ENCODE measurements around the gene CSNK1D. TPM values are rescaled to one million over a fixed set of nuclear protein-coding genes. Genes with fewer than 3 reads are reported as not detected.
"Not testable (repeated sequence)": the region's sequence is repeated elsewhere in the genome, so short reads cannot be mapped to it uniquely, and the experiment has no call there.

CSNK1D gene
- total and polyA plus RNA-seq, 2 donors: 41.7 to 122 TPM

DNA sequence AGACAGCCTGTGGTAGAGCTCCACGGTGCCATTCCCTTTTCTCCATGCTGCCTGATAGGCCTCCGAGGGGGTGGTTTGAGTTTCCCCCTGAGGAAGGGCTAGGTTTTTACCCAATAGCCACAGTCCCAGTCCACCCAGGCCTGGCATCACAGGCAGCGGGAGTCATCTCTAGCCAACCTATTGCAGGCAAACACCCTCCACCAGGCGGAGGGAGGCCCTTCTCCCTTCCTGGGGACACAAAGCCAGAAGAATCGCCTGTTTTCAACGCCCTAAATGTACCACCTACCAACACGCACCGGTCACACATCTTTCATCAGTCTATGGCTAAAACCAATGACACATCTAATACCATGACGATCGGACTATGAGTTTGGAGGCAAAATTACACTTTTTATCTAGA, 7.4 kb downstream of the CSNK1D start:
- DNase-seq (ENCODE audit: extremely low spot score): no peak
- H3K4me1 ChIP-seq (ENCODE audit: insufficient read depth): no peaks in the 10 kb centered on the region
- 90% methylated on average over 10 of the region's 10 CpGs for WGBS
- no peaks in the 10 kb centered on the region for H3K36me3 ChIP-seq (ENCODE audit: insufficient read depth)
- H3K27ac ChIP-seq (ENCODE audit: low read depth): no peak overlapping the region
- H3K4me3 ChIP-seq (ENCODE audit: low read depth, low read length): no peak overlapping the region

DNA sequence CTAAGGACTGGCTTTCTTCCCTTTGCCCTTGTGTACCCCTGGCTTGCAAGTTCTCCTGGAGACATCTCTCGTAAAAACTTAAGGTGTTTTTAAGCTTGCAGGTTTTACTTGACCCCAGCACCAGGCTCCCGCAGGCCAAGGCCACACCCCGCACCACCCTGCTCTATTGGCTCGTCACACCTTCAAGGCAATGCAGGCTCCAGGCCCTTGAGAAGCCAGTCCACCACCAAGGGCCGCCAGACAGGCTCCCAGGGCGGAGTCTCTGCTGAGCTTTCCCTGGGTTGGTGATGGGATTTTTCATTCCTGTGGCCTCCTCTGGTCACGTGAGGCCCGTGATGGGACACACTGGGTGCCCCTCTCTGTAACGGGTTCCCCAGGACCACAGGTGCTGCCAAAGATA, 9.9 kb downstream of the CSNK1D start:
- H3K36me3 ChIP-seq (ENCODE audit: insufficient read depth): no peaks in the 10 kb centered on the region
- H3K4me3 ChIP-seq (ENCODE audit: low read depth, low read length): no peak overlapping the region
- 85% methylated on average over 9 of the region's 9 CpGs for WGBS
- DNase-seq (ENCODE audit: extremely low spot score): no peak
- no peaks in the 10 kb centered on the region for H3K4me1 ChIP-seq (ENCODE audit: insufficient read depth)
- no peak overlapping the region for H3K27ac ChIP-seq (ENCODE audit: low read depth)

DNA sequence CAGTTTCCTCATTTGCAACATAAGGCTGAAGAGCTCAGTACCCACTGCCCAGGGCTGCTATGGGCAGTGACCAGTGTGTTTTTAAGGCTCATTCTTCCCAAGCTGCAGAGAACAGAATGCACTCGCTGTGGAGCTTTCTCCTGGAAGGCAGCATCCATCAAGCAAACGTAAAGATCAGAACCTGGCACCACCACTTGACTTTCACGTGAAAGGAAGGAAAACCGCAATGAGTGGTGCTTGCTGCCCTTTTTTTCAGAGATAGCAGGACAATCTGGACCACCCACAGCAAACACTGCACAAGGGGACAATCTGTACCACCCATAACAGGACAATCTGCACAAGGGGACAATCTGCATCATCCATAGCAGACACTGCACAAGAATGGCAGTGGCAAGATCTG, 11.2 kb downstream of the CSNK1D start:
- no peak for DNase-seq (ENCODE audit: extremely low spot score)
- Histone ChIP-seq H3K27ac (ENCODE audit: low read depth) (no peak overlapping the region), H3K4me3 (ENCODE audit: low read depth, low read length) (no peak overlapping the region), H3K36me3 (ENCODE audit: insufficient read depth) (peaks cover 2% of the 10 kb centered on the region), H3K4me1 (ENCODE audit: insufficient read depth) (no peaks in the 10 kb centered on the region)
- WGBS: 67% methylated on average over 4 of the region's 4 CpGs

GRCh38 chr17:82259972-82260961, 13.2 kb downstream of the CSNK1D start:
- WGBS: 91% methylated on average over 8 of the region's 8 CpGs
- H3K4me3 ChIP-seq (ENCODE audit: low read depth, low read length); H3K36me3 ChIP-seq (ENCODE audit: insufficient read depth); H3K4me1 ChIP-seq (ENCODE audit: insufficient read depth); H3K27ac ChIP-seq (ENCODE audit: low read depth); DNase-seq (ENCODE audit: extremely low spot score): not testable (repeated sequence)

GRCh38 chr17:82258555-82258954, 14.9 kb downstream of the CSNK1D start:
- Histone ChIP-seq H3K36me3 (ENCODE audit: insufficient read depth) (peaks cover 2% of the 10 kb centered on the region), H3K27ac (ENCODE audit: low read depth) (no peak overlapping the region), H3K4me1 (ENCODE audit: insufficient read depth) (no peaks in the 10 kb centered on the region), H3K4me3 (ENCODE audit: low read depth, low read length) (no peak overlapping the region)
- 80% methylated on average over 5 of the region's 5 CpGs for whole genome bisulfite sequencing
- no peak for DNase-seq (ENCODE audit: extremely low spot score)

- DNase-seq (ENCODE audit: extremely low spot score): no peak
- Histone ChIP-seq H3K27ac (ENCODE audit: low read depth) (no peak overlapping the region), H3K4me1 (ENCODE audit: insufficient read depth) (no peaks in the 10 kb centered on the region), H3K36me3 (ENCODE audit: insufficient read depth) (peaks cover 2% of the 10 kb centered on the region), H3K4me3 (ENCODE audit: low read depth, low read length) (no peak overlapping the region)
- 72% methylated on average over 10 of the region's 10 CpGs for WGBS
These were observed 16.0 kb downstream of the CSNK1D start for GRCh38 chr17:82257473-82257872.

GRCh38 chr17:82256242-82256885, 17.1 kb downstream of the CSNK1D start:
- Histone ChIP-seq H3K36me3 (ENCODE audit: insufficient read depth) (peaks cover 5% of the 10 kb centered on the region), H3K4me1 (ENCODE audit: insufficient read depth) (no peaks in the 10 kb centered on the region), H3K27ac (ENCODE audit: low read depth) (no peak overlapping the region), H3K4me3 (ENCODE audit: low read depth, low read length) (no peak overlapping the region)
- DNase-seq (ENCODE audit: extremely low spot score): no peak
- 89% methylated on average over 14 of the region's 14 CpGs for WGBS

- H3K4me1 ChIP-seq (ENCODE audit: insufficient read depth): no peaks in the 10 kb centered on the region
- DNase-seq (ENCODE audit: extremely low spot score): no peak
- H3K4me3 ChIP-seq (ENCODE audit: low read depth, low read length): no peak overlapping the region
- H3K27ac ChIP-seq (ENCODE audit: low read depth): no peak overlapping the region
- peaks cover 5% of the 10 kb centered on the region for H3K36me3 ChIP-seq (ENCODE audit: insufficient read depth)
- 81% methylated on average over 15 of the region's 15 CpGs for WGBS
These were observed 18.0 kb downstream of the CSNK1D start for GRCh38 chr17:82255402-82255972.

- not testable (repeated sequence) for H3K27ac ChIP-seq (ENCODE audit: low read depth); DNase-seq (ENCODE audit: extremely low spot score); H3K4me3 ChIP-seq (ENCODE audit: low read depth, low read length); H3K4me1 ChIP-seq (ENCODE audit: insufficient read depth)
- H3K36me3 ChIP-seq (ENCODE audit: insufficient read depth): peaks cover 10% of the 10 kb centered on the region
- 97% methylated on average over 33 of the region's 33 CpGs for WGBS
These were observed 18.8 kb downstream of the CSNK1D start for GRCh38 chr17:82254746-82255145.

DNA sequence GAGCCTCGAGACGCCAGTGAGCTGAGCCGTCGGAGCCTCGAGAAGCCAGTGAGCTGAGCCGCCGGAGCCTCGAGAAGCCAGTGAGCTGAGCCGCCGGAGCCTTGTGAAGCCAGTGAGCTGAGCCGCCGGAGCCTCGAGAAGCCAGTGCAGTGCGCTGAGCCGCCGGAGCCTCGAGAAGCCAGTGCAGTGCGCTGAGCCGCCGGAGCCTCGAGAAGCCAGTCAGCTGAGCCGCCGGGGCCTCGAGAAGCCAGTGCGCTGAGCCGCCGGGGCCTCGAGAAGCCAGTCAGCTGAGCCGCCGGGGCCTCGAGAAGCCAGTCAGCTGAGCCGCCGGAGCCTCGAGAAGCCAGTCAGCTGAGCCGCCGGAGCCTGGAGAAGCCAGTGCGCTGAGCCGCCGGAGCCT, 19.4 kb downstream of the CSNK1D start:
- WGBS: 97% methylated on average over 39 of the region's 39 CpGs

GRCh38 chr17:82253179-82253544, 20.3 kb downstream of the CSNK1D start:
- H3K36me3 ChIP-seq (ENCODE audit: insufficient read depth): peaks cover 13% of the 10 kb centered on the region
- WGBS: 96% methylated on average over 12 of the region's 12 CpGs
- no peaks in the 10 kb centered on the region for H3K4me1 ChIP-seq (ENCODE audit: insufficient read depth)
- DNase-seq (ENCODE audit: extremely low spot score): no peak
- H3K4me3 ChIP-seq (ENCODE audit: low read depth, low read length): no peak overlapping the region
- no peak overlapping the region for H3K27ac ChIP-seq (ENCODE audit: low read depth)

More for the DNA sequence above, 19.4 kb downstream of the CSNK1D start:
- not testable (repeated sequence) for H3K27ac ChIP-seq (ENCODE audit: low read depth); DNase-seq (ENCODE audit: extremely low spot score); H3K4me3 ChIP-seq (ENCODE audit: low read depth, low read length); H3K4me1 ChIP-seq (ENCODE audit: insufficient read depth)
- H3K36me3 ChIP-seq (ENCODE audit: insufficient read depth): peaks cover 13% of the 10 kb centered on the region

DNA sequence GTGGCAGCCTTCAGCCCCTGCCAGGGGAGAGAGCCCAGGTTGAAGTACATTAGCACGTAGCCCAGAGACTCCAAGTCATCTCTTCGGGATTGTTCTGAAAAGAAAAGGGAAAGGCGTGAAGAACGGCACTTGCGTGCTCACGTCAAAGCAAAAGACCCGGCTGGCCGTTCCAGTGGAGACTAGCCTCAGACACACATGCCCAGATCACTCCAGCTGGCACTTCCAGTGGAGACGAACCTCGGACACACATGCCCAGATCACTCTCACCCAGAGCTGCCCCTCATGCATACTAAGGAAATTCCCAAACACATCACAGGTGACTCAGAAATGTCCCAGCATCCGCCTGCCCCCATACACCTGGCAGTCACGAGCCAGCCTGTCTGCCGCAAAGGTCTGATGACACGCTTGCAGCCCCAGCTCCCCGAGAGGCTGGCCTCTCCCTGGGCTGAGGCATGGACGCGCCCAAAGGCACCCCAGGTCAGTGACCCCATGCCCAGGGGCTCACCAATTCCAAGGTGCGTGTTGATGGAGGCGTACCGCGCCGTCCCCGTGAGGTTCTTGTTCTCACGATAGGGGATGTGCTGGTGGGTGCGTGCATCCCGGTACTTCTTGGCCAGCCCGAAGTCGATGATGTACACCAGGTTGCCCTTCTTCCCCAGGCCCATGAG, 20.9 kb downstream of the CSNK1D start:
- 95% methylated on average over 28 of the region's 28 CpGs for WGBS
- Histone ChIP-seq H3K4me3 (ENCODE audit: low read depth, low read length) (no peak overlapping the region), H3K36me3 (ENCODE audit: insufficient read depth) (peaks cover 14% of the 10 kb centered on the region), H3K4me1 (ENCODE audit: insufficient read depth) (no peaks in the 10 kb centered on the region), H3K27ac (ENCODE audit: low read depth) (no peak overlapping the region)
- no peak for DNase-seq (ENCODE audit: extremely low spot score)

DNA sequence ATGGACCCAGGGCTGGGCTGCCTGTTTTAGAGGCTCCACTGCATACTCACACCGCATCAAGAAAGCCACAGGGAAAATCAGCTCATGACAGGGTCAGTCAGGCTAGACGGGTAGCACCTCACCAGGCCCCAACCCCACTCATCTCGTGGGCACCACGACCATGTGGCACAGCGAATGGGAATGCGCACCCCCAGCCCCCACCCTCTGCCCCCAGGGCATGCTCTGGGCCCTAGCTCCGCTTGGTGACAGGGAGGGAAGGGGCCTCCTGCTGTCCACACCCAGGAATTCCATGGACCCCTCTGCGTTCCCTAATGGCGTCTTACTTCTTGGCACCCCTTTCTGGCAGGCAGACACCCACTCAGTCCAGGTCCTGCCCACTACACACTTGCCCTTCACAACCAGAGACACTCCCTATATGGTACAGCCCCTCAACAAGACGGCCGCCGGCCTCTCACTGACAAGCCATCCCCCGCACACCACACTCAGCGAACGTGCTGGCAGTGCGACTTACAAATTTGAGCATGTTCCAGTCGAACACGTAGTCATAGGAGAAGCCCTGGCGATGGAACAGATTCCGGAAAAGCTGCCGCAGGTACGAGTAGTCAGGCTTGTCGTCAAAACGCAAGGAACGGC, 22.5 kb downstream of the CSNK1D start:
- Histone ChIP-seq H3K27ac (ENCODE audit: low read depth) (no peak overlapping the region), H3K36me3 (ENCODE audit: insufficient read depth) (peaks cover 12% of the 10 kb centered on the region), H3K4me1 (ENCODE audit: insufficient read depth) (no peaks in the 10 kb centered on the region), H3K4me3 (ENCODE audit: low read depth, low read length) (no peak overlapping the region)
- 90% methylated on average over 25 of the region's 25 CpGs for WGBS
- DNase-seq (ENCODE audit: extremely low spot score): no peak
